ENCODE results near the gene PPP4R1. TPM values are rescaled to one million over a fixed set of nuclear protein-coding genes. Genes with fewer than 3 reads are reported as not detected.

Gene PPP4R1
- total RNA-seq, 1 donor from 2014 or later: 132 TPM

- H3K27ac Mint-ChIP-seq (ENCODE audit: unreplicated experiment): peak overlapping the region; percentile 94
- Histone ChIP-seq H3K4me2 (ENCODE audit: low read length) (no peak overlapping the region), H3K9me3 (ENCODE audit: insufficient read depth, low read depth, low read length) (peaks cover 2% of the 10 kb centered on the region), H3K36me3 (ENCODE audit: insufficient read depth, low read length) (no peaks in the 10 kb centered on the region), H3K27ac (ENCODE audit: low read depth, low read length) (peak overlapping the region; percentile 4), H3K9ac (ENCODE audit: low read length) (no peak overlapping the region), H2AFZ (ENCODE audit: low read depth, low read length) (no peak overlapping the region), H3K4me1 (ENCODE audit: insufficient read depth, low read length) (peaks cover 19% of the 10 kb centered on the region), H3K79me2 (ENCODE audit: insufficient read depth, low read length) (no peaks in the 10 kb centered on the region), H3K27me3 (ENCODE audit: insufficient read depth, low read length) (no peaks in the 10 kb centered on the region), H3K4me3 (ENCODE audit: insufficient read depth, low read depth, low read length) (no peak overlapping the region), H4K20me1 (ENCODE audit: insufficient read depth, low read length) (no peaks in the 10 kb centered on the region)
- H3K4me3 Mint-ChIP-seq (ENCODE audit: unreplicated experiment): peak overlapping the region; percentile 43
- no peaks in the 10 kb centered on the region for H3K36me3 Mint-ChIP-seq (ENCODE audit: low read depth, unreplicated experiment)
- TF ChIP-seq CTCF (IDR thresholded peaks at IDR 0.05; ENCODE audit: insufficient read depth, low read depth, low read length): no peak
- no peak for TF ChIP-seq EZH2 (IDR thresholded peaks at IDR 0.05; ENCODE audit: insufficient read depth, low read length)
- DNase-seq (ENCODE audit: low read depth) (no peak), FAIRE-seq (no peak)
- H3K4me1 Mint-ChIP-seq (ENCODE audit: low read depth, unreplicated experiment): peaks cover 30% of the 10 kb centered on the region
- no peaks in the 10 kb centered on the region for H3K27me3 Mint-ChIP-seq (ENCODE audit: low read depth, unreplicated experiment)
- H3K9me3 Mint-ChIP-seq (ENCODE audit: unreplicated experiment): peaks cover 3% of the 10 kb centered on the region
Measured at GRCh38 chr18:9648431-9649163, 34.2 kb upstream of the PPP4R1 start.

- H3K9ac ChIP-seq (ENCODE audit: low read length): no peak overlapping the region
- peak overlapping the region; percentile 33 for H3K4me2 ChIP-seq (ENCODE audit: low read length)
- no peak for TF ChIP-seq EZH2 (IDR thresholded peaks at IDR 0.05; ENCODE audit: insufficient read depth, low read length)
- H3K79me2 ChIP-seq (ENCODE audit: insufficient read depth, low read length): no peaks in the 10 kb centered on the region
- H2AFZ ChIP-seq (ENCODE audit: low read depth, low read length): peak overlapping the region; percentile 57
- no peak for DNase-seq (ENCODE audit: low read depth)
- Mint-ChIP-seq H3K9me3 (ENCODE audit: unreplicated experiment) (no peaks in the 10 kb centered on the region), H3K27ac (ENCODE audit: unreplicated experiment) (peak overlapping the region; percentile 77), H3K4me1 (ENCODE audit: low read depth, unreplicated experiment) (peaks cover 36% of the 10 kb centered on the region), H3K27me3 (ENCODE audit: low read depth, unreplicated experiment) (no peaks in the 10 kb centered on the region), H3K36me3 (ENCODE audit: low read depth, unreplicated experiment) (no peaks in the 10 kb centered on the region), H3K4me3 (ENCODE audit: unreplicated experiment) (no peak overlapping the region)
- H3K4me1 ChIP-seq (ENCODE audit: insufficient read depth, low read length): peaks cover 27% of the 10 kb centered on the region
- no peak overlapping the region for H3K4me3 ChIP-seq (ENCODE audit: insufficient read depth, low read depth, low read length)
- peaks cover under 1% of the 10 kb centered on the region for H3K9me3 ChIP-seq (ENCODE audit: insufficient read depth, low read depth, low read length)
- no peak for FAIRE-seq
- no peak overlapping the region for H3K27ac ChIP-seq (ENCODE audit: low read depth, low read length)
- no peaks in the 10 kb centered on the region for H3K36me3 ChIP-seq (ENCODE audit: insufficient read depth, low read length)
- no peaks in the 10 kb centered on the region for H4K20me1 ChIP-seq (ENCODE audit: insufficient read depth, low read length)
- H3K27me3 ChIP-seq (ENCODE audit: insufficient read depth, low read length): no peaks in the 10 kb centered on the region
Measured at GRCh38 chr18:9647496-9648323, 33.4 kb upstream of the PPP4R1 start.

- Mint-ChIP-seq H3K4me1 (ENCODE audit: low read depth, unreplicated experiment) (peaks cover 26% of the 10 kb centered on the region), H3K9me3 (ENCODE audit: unreplicated experiment) (no peaks in the 10 kb centered on the region), H3K27ac (ENCODE audit: unreplicated experiment) (peak overlapping the region; percentile 99), H3K36me3 (ENCODE audit: low read depth, unreplicated experiment) (no peaks in the 10 kb centered on the region), H3K4me3 (ENCODE audit: unreplicated experiment) (no peak overlapping the region), H3K27me3 (ENCODE audit: low read depth, unreplicated experiment) (peaks cover 2% of the 10 kb centered on the region)
- Histone ChIP-seq H3K27me3 (ENCODE audit: insufficient read depth, low read length) (no peaks in the 10 kb centered on the region), H3K9me3 (ENCODE audit: insufficient read depth, low read depth, low read length) (no peaks in the 10 kb centered on the region), H3K4me3 (ENCODE audit: insufficient read depth, low read depth, low read length) (no peak overlapping the region), H3K9ac (ENCODE audit: low read length) (peak overlapping the region; percentile 74), H4K20me1 (ENCODE audit: insufficient read depth, low read length) (no peaks in the 10 kb centered on the region), H3K79me2 (ENCODE audit: insufficient read depth, low read length) (no peaks in the 10 kb centered on the region), H3K4me2 (ENCODE audit: low read length) (peak overlapping the region; percentile 70), H3K36me3 (ENCODE audit: insufficient read depth, low read length) (no peaks in the 10 kb centered on the region), H3K4me1 (ENCODE audit: insufficient read depth, low read length) (peaks cover 23% of the 10 kb centered on the region), H3K27ac (ENCODE audit: low read depth, low read length) (peak overlapping the region; percentile 91), H2AFZ (ENCODE audit: low read depth, low read length) (no peak overlapping the region)
- FAIRE-seq (peak; percentile 100), DNase-seq (ENCODE audit: low read depth) (peak; percentile 98)
- TF ChIP-seq EZH2 (IDR thresholded peaks at IDR 0.05; ENCODE audit: insufficient read depth, low read length) (no peak), CTCF (IDR thresholded peaks at IDR 0.05; ENCODE audit: insufficient read depth, low read depth, low read length) (no peak)
Measured at GRCh38 chr18:9643549-9643948, 29.2 kb upstream of the PPP4R1 start.

Measured in astrocyte (in vitro differentiated cells and primary cell).